HepG2 (cell line): ENCODE measurements around the gene IL21R. TPM values are rescaled to one million over a fixed set of nuclear protein-coding genes. Genes with fewer than 3 reads are reported as not detected.

Experiments used
- ATAC-seq: fragments of 200-7000 bp; cut with Tn5 transposase; 3 replicates; pipeline ENCODE4 v1.9.1; 2020; ENCODE audit warnings: mild to moderate bottlenecking, moderate library complexity
- BruUV-seq: library from RNA; stranded (reverse); fragments of 400-500 nt; replicated peaks from 2 replicates; lab custom pipeline; 2021; lab: Mats Ljungman, UMichigan
- CTCF ChIA-PET: fragments of 300-600 bp; formaldehyde crosslinking; extraction: SDS; loops from one replicate; lab custom pipeline; 2021; ENCODE audit warnings: low total read pairs, inconsistent platforms, low intra/inter-chr PET ratio; lab: Yijun Ruan, JAX
- POLR2A ChIA-PET: fragments of 350-600 bp; sonication (Branson Sonifier 250); formaldehyde crosslinking; loops from one replicate; lab custom pipeline; 2020; ENCODE audit warnings: antibody characterized with exemption, inconsistent platforms; lab: Yijun Ruan, JAX
- DNase-seq: peaks from one replicate; pipeline ENCODE4 v3.0.0-alpha.2; 2015; ENCODE audit warnings: low spot score
- FAIRE-seq: peaks from 3 replicates; lab custom pipeline; 2011; peaks lifted over from hg19 to GRCh38; lab: Jason Lieb, UNC
- H2AFZ ChIP-seq: one replicate; pipeline ENCODE4 v1.6.1; 2011; ENCODE audit warnings: low read length, inconsistent platforms
- H3K27ac ChIP-seq: fragments of 300-600 bp; 3 replicates; pipeline ENCODE4 v1.8.0; 2011; ENCODE audit warnings: mixed run types, mild to moderate bottlenecking, mixed read lengths, low read length, inconsistent platforms; ENCODE audit not compliant: insufficient read depth; ENCODE audit errors: extremely low read length
- H3K27me3 ChIP-seq, 2 experiments: fragments of 200-600 bp in 1 of 2; 2 replicates in 1 of 2; 3 replicates in 1 of 2; pipeline versions ENCODE4 v1.6.0 to v1.8.0; 2011; ENCODE audit warnings: low read length in 2 of 2, mild to moderate bottlenecking in 2 of 2, moderate library complexity in 2 of 2, inconsistent platforms in 1 of 2; ENCODE audit not compliant: insufficient read depth in 2 of 2, control insufficient read depth in 1 of 2
- H3K36me3 ChIP-seq, 2 experiments: fragments of 200-600 bp in 1 of 2; replicated peaks in 1 of 2; 2 replicates in 1 of 2; 3 replicates in 1 of 2; pipeline versions ENCODE4 v1.5.1 to v1.8.0; 2011; ENCODE audit warnings: low read length in 2 of 2, inconsistent platforms in 1 of 2; ENCODE audit not compliant: insufficient read depth in 2 of 2, control insufficient read depth in 1 of 2
- H3K4me1 ChIP-seq: 2 replicates; pipeline ENCODE4 v1.5.1; 2012; ENCODE audit warnings: low read length, inconsistent platforms; ENCODE audit not compliant: insufficient read depth
- H3K4me2 ChIP-seq: 2 replicates; pipeline ENCODE4 v1.6.0; 2011; ENCODE audit warnings: low read depth, low read length, inconsistent platforms
- H3K4me3 ChIP-seq, 3 experiments: fragments of 200-600 bp in 1 of 3; sonication (generic), shearing (Covaris generic) in 1 of 3; replicated peaks in 1 of 3; 2 replicates each; pipeline ENCODE4 v1.5.1; 2011 to 2016; ENCODE audit warnings: low read length in 3 of 3, inconsistent platforms in 2 of 3, low read depth in 2 of 3, mild to moderate bottlenecking in 2 of 3, control low read depth in 1 of 3, mixed read lengths in 1 of 3; ENCODE audit not compliant: insufficient read depth in 1 of 3
- H3K79me2 ChIP-seq: one replicate; pipeline ENCODE4 v1.6.1; 2011; ENCODE audit warnings: low read length, inconsistent platforms; ENCODE audit not compliant: insufficient read depth
- H3K9ac ChIP-seq: 2 replicates; pipeline ENCODE4 v1.6.0; 2011; ENCODE audit warnings: mild to moderate bottlenecking, low read depth, low read length, inconsistent platforms; ENCODE audit not compliant: insufficient read depth
- H3K9me3 ChIP-seq: 2 replicates; pipeline ENCODE4 v1.5.1; 2012; ENCODE audit warnings: mild to moderate bottlenecking, low read length
- H4K20me1 ChIP-seq: 2 replicates; pipeline ENCODE4 v1.6.0; 2011; ENCODE audit warnings: inconsistent platforms, mild to moderate bottlenecking, low read length, moderate library complexity; ENCODE audit not compliant: insufficient read depth
- E2F5 ChIP-seq: sonication (generic); formaldehyde crosslinking; conservative IDR thresholded peaks from 2 replicates; pipeline ENCODE4 v1.4.0; 2020; ENCODE audit warnings: missing genetic modification reagents
- ELF4 ChIP-seq: sonication (generic); formaldehyde crosslinking; IDR thresholded peaks from 2 replicates; pipeline ENCODE4 v1.5.0; 2020; ENCODE audit warnings: missing genetic modification reagents, mild to moderate bottlenecking, moderate library complexity, borderline replicate concordance
- FOXK1 ChIP-seq: sonication (generic); formaldehyde crosslinking; IDR thresholded peaks from 2 replicates; pipeline ENCODE4 v1.4.0; 2020; ENCODE audit warnings: low read depth, missing genetic modification reagents, borderline replicate concordance
- HMG20A ChIP-seq: IDR thresholded peaks from 2 replicates; pipeline ENCODE4 v1.6.1; 2016; ENCODE audit warnings: borderline replicate concordance
- KDM6A ChIP-seq: IDR thresholded peaks from 2 replicates; pipeline ENCODE4 v1.6.1; 2016; ENCODE audit warnings: low read depth
- MEIS1 ChIP-seq: sonication (generic); formaldehyde crosslinking; IDR thresholded peaks from 2 replicates; pipeline ENCODE4 v1.9.0; 2021; ENCODE audit warnings: mild to moderate bottlenecking, missing genetic modification reagents, moderate library complexity, borderline replicate concordance
- WIZ ChIP-seq: sonication (generic); formaldehyde crosslinking; IDR thresholded peaks from 2 replicates; pipeline ENCODE4 v1.5.1; 2020; ENCODE audit warnings: mild to moderate bottlenecking, missing genetic modification reagents
- ZBTB1 ChIP-seq: sonication (generic); formaldehyde crosslinking; IDR thresholded peaks from 2 replicates; pipeline ENCODE4 v1.4.0; 2020; ENCODE audit warnings: missing genetic modification reagents, borderline replicate concordance
- ZMAT5 ChIP-seq: sonication (generic); formaldehyde crosslinking; IDR thresholded peaks from 2 replicates; pipeline ENCODE4 v1.5.0; 2020; ENCODE audit warnings: mild to moderate bottlenecking, low read depth, missing genetic modification reagents, borderline replicate concordance
- ZNF143 ChIP-seq: sonication (generic); formaldehyde crosslinking; IDR thresholded peaks from 2 replicates; pipeline ENCODE4 v1.4.0; 2020; ENCODE audit warnings: missing genetic modification reagents
- ZNF256 ChIP-seq: sonication (generic); formaldehyde crosslinking; conservative IDR thresholded peaks from 2 replicates; pipeline ENCODE4 v1.4.0; 2020; ENCODE audit warnings: missing genetic modification reagents
- ZNF446 ChIP-seq: sonication (generic); formaldehyde crosslinking; IDR thresholded peaks from 2 replicates; pipeline ENCODE4 v1.5.0; 2020; ENCODE audit warnings: mild to moderate bottlenecking, missing genetic modification reagents
- ZNF766 ChIP-seq: sonication (generic); formaldehyde crosslinking; IDR thresholded peaks from 2 replicates; pipeline ENCODE4 v1.5.0; 2020; ENCODE audit warnings: missing genetic modification reagents, borderline replicate concordance
- WGBS: methylation state at CpG from one replicate; pipeline ENCODE4 v1.1.6; 2017; ENCODE audit warnings: low lambda C conversion rate; 5-methylcytosine and 5-hydroxymethylcytosine counted together
- in situ Hi-C: cut with HindIII; loops from 2 replicates; pipeline ENCODE4 v1.10.0; 2017; ENCODE audit warnings: low pct_unique_long_range_greater_than_20kb; ENCODE audit not compliant: extremely low pct_ligation_motif_present
- intact Hi-C: fragments of 100-400 bp; cut with micrococcal nuclease; formaldehyde crosslinking; loops from one replicate; pipeline ENCODE4 v1.10.0; 2022; ENCODE audit not compliant: unreplicated experiment
- polyA plus RNA-seq, 8 experiments: library from polyadenylated mRNA; depleted of rRNA in 3 of 8; stranded (reverse) in 7 of 8; unstranded in 1 of 8; fragments of >200 nt; fragmentation: Illumina TruSeq in 4 of 8; extraction: Trizol in 4 of 8; gene quantifications; 2 replicates each; pipeline versions ENCODE4 v1.2.1 to v1.2.3, GENCODE V29; 2011 to 2016; ENCODE audit warnings: low read depth in 4 of 8, missing spikeins in 1 of 8, mixed read lengths in 1 of 8; ENCODE audit not compliant: insufficient read depth in 1 of 8
- total RNA-seq, 5 experiments: library from RNA; depleted of rRNA; stranded (reverse); fragments of >200 nt; fragmentation: Illumina TruSeq; extraction: Trizol; gene quantifications; 2 replicates each; pipeline ENCODE4 v1.2.3, GENCODE V29; 2016; ENCODE audit warnings: low read depth in 1 of 5

The IL21R gene
- total and polyA plus RNA-seq, 2 of the 13 experiments (the other 11 are each of a cell fraction or from before 2014, with no cell fraction given), result 0.49 to 0.64 TPM

GRCh38 chr16:27474041-27474440 lies 72.1 kb downstream of the IL21R start:
- H3K36me3 ChIP-seq, result peaks cover 59 to 91% of the 10 kb centered on the region in 2 experiments
- in situ Hi-C loops, result no loop called here
- POLR2A ChIA-PET, result no interaction called here

More at GRCh38 chr16:27474041-27474440, 72.1 kb downstream of the IL21R start:
- WGBS, result over 99% methylated on average over 9 of the region's 9 CpGs
- peaks cover 36% of the 10 kb centered on the region for H3K4me1 ChIP-seq
- ATAC-seq, result no peak
- H3K27ac ChIP-seq, result no peak overlapping the region
- CTCF ChIA-PET, result no interaction called here
- H3K4me3 ChIP-seq, result no peak overlapping the region
- no peaks in the 10 kb centered on the region for H3K79me2 ChIP-seq
- H2AFZ ChIP-seq, result no peak overlapping the region
- no peak for TF ChIP-seq ZBTB1 (CRISPR knock-in tag)
- TF ChIP-seq WIZ (CRISPR knock-in tag), result no peak
- no peak for TF ChIP-seq ZNF766 (CRISPR knock-in tag)
- no peak for TF ChIP-seq ZNF143 (CRISPR knock-in tag)
- TF ChIP-seq ELF4 (CRISPR knock-in tag), result no peak
- TF ChIP-seq ZNF256 (CRISPR knock-in tag), result no peak
- no peak for TF ChIP-seq HMG20A
- TF ChIP-seq MEIS1, result no peak
- TF ChIP-seq E2F5, result no peak
- TF ChIP-seq ZNF446 (CRISPR knock-in tag), result no peak
- TF ChIP-seq KDM6A, result no peak
- TF ChIP-seq ZMAT5, result no peak
- TF ChIP-seq FOXK1 (CRISPR knock-in tag), result no peak
- FAIRE-seq, result no peak
- no peaks in the 10 kb centered on the region for H3K27me3 ChIP-seq
- H3K9ac ChIP-seq, result no peak overlapping the region
- no peaks in the 10 kb centered on the region for H4K20me1 ChIP-seq
- no TSS peak for BruUV-seq
- H3K9me3 ChIP-seq, result no peaks in the 10 kb centered on the region
- DNase-seq, result no peak
- H3K4me2 ChIP-seq, result no peak overlapping the region
- intact Hi-C loops, result no loop called here
